Ishikawa (cell line): ENCODE results near the gene RIMBP2.

Experiments used
- CEBPB ChIP-seq: IDR thresholded peaks from 2 replicates; pipeline ENCODE4 v1.6.1; 2012
- CREB1 ChIP-seq: IDR thresholded peaks from 2 replicates; pipeline ENCODE4 v1.6.1; 2012; ENCODE audit warnings: low read depth
- EGR1 ChIP-seq: IDR thresholded peaks from 2 replicates; pipeline ENCODE4 v1.6.1; 2012
- EP300 ChIP-seq: IDR thresholded peaks from 2 replicates; pipeline ENCODE4 v1.6.1; 2012; ENCODE audit warnings: borderline replicate concordance
- FOXM1 ChIP-seq: IDR thresholded peaks from 2 replicates; pipeline ENCODE4 v1.6.1; 2012; ENCODE audit warnings: low read depth, borderline replicate concordance
- MAX ChIP-seq: IDR thresholded peaks from 2 replicates; pipeline ENCODE4 v1.6.1; 2012
- NFIC ChIP-seq: IDR thresholded peaks from 2 replicates; pipeline ENCODE4 v1.6.1; 2012
- RAD21 ChIP-seq: IDR thresholded peaks from 2 replicates; pipeline ENCODE4 v1.6.1; 2012; ENCODE audit warnings: low read depth
- REST ChIP-seq: IDR thresholded peaks from 2 replicates; pipeline ENCODE4 v1.6.1; 2012; ENCODE audit warnings: low read depth, mild to moderate bottlenecking
- TAF1 ChIP-seq: IDR thresholded peaks from 2 replicates; pipeline ENCODE4 v1.6.1; 2012; ENCODE audit warnings: low read depth, mild to moderate bottlenecking
- TCF12 ChIP-seq: IDR thresholded peaks from 2 replicates; pipeline ENCODE4 v1.6.1; 2012; ENCODE audit warnings: low read depth
- TEAD4 ChIP-seq: IDR thresholded peaks from 2 replicates; pipeline ENCODE4 v1.6.1; 2012
- USF1 ChIP-seq: IDR thresholded peaks from 2 replicates; pipeline ENCODE4 v1.6.1; 2012
- YY1 ChIP-seq: IDR thresholded peaks from 2 replicates; pipeline ENCODE4 v1.6.1; 2012; ENCODE audit warnings: low read depth
- ZBTB7A ChIP-seq: IDR thresholded peaks from 2 replicates; pipeline ENCODE4 v1.6.1; 2012; ENCODE audit warnings: low read depth

The RIMBP2 gene

GRCh38 chr12:130456375-130457199 lies 259.5 kb downstream of the RIMBP2 start:
- TF ChIP-seq NFIC, result 0 out of 2 replicates have a peak, but pooled peaks have one; percentile 16
- no peak for TF ChIP-seq EGR1

GRCh38 chr12:130455161-130455560 lies 260.9 kb downstream of the RIMBP2 start:
- TF ChIP-seq TEAD4 (no peak), NFIC (no peak), MAX (no peak), RAD21 (no peak), EP300 (no peak), CEBPB (no peak), YY1 (no peak), EGR1 (no peak), USF1 (no peak), FOXM1 (no peak), REST (no peak), CREB1 (no peak), TCF12 (no peak), TAF1 (no peak)

GRCh38 chr12:130454296-130454695 lies 261.8 kb downstream of the RIMBP2 start:
- no peak for TF ChIP-seq EP300
- TF ChIP-seq USF1, result no peak
- TF ChIP-seq REST, result no peak
- no peak for TF ChIP-seq RAD21
- no peak for TF ChIP-seq NFIC
- TF ChIP-seq FOXM1, result no peak
- TF ChIP-seq CREB1, result no peak
- no peak for TF ChIP-seq TEAD4
- TF ChIP-seq EGR1, result no peak
- TF ChIP-seq YY1, result no peak
- TF ChIP-seq ZBTB7A, result no peak
- no peak for TF ChIP-seq MAX

- TF ChIP-seq YY1 (no peak), ZBTB7A (no peak), NFIC (no peak), TCF12 (no peak), REST (no peak), USF1 (no peak), FOXM1 (no peak), EGR1 (no peak), EP300 (no peak), TAF1 (no peak), MAX (no peak), TEAD4 (no peak), CEBPB (no peak), RAD21 (no peak), CREB1 (no peak)
These were observed 263.6 kb downstream of the RIMBP2 start for GRCh38 chr12:130452546-130452945.
